AG09309 (cell line): ENCODE data around the gene NFAT5.

Experiments used
- DNase-seq: peaks from one replicate; pipeline ENCODE4 v3.0.0-alpha.2; 2010; ENCODE audit warnings: low read depth
- H3K4me3 ChIP-seq: 2 replicates; pipeline ENCODE4 v1.5.1; 2011; ENCODE audit warnings: mild to moderate bottlenecking, low read depth, low read length, moderate library complexity; ENCODE audit not compliant: control insufficient read depth
- CTCF ChIP-seq: IDR thresholded peaks from 2 replicates; pipeline ENCODE4 v1.5.1; 2011; ENCODE audit warnings: mild to moderate bottlenecking, low read depth, low read length, inconsistent platforms; ENCODE audit not compliant: insufficient read depth, control insufficient read depth; ENCODE audit errors: missing control alignments

Gene NFAT5

GRCh38 chr16:69663846-69664245 lies 98.1 kb downstream of the NFAT5 start:
- H3K4me3 ChIP-seq = no peak overlapping the region
- DNase-seq = no peak
- TF ChIP-seq CTCF = no peak

GRCh38 chr16:69669577-69669976 lies 103.8 kb downstream of the NFAT5 start:
- no peak for DNase-seq
- H3K4me3 ChIP-seq = no peak overlapping the region
- TF ChIP-seq CTCF = no peak

GRCh38 chr16:69672315-69672997 lies 106.7 kb downstream of the NFAT5 start:
- DNase-seq = no peak
- no peak overlapping the region for H3K4me3 ChIP-seq
- TF ChIP-seq CTCF = no peak

GRCh38 chr16:69672998-69673713 lies 107.4 kb downstream of the NFAT5 start:
- TF ChIP-seq CTCF = no peak
- DNase-seq = no peak
- no peak overlapping the region for H3K4me3 ChIP-seq

GRCh38 chr16:69680358-69680757 lies 114.6 kb downstream of the NFAT5 start:
- no peak for TF ChIP-seq CTCF
- no peak for DNase-seq
- H3K4me3 ChIP-seq = no peak overlapping the region

- H3K4me3 ChIP-seq = no peak overlapping the region
- no peak for DNase-seq
- TF ChIP-seq CTCF = no peak
Observed at GRCh38 chr16:69688589-69688988, 122.8 kb downstream of the NFAT5 start.
